Suprapubic skin (tissue), 3 donors: ENCODE measurements around the gene LRRTM1.

ENCODE experiments used
- CTCF ChIP-seq, 2 donors: fragments of 200-600 bp in 1 of 2; fragments of 450-650 bp in 1 of 2; sonication (generic) in 1 of 2; IDR thresholded peaks; one replicate each; pipeline ENCODE4 v1.5.1; 2016 to 2019; ENCODE audit warnings: antibody characterized with exemption in 2 of 2, mild to moderate bottlenecking in 1 of 2, moderate library complexity in 1 of 2
- EP300 ChIP-seq: sonication (generic); formaldehyde crosslinking; IDR thresholded peaks from one replicate; pipeline ENCODE4 v1.6.1; 2017; ENCODE audit warnings: antibody characterized with exemption
- POLR2A ChIP-seq, 2 donors: fragments of 450-650 bp; IDR thresholded peaks; one replicate each; pipeline ENCODE4 v1.6.1; 2017; ENCODE audit warnings: antibody characterized with exemption in 2 of 2, mild to moderate bottlenecking in 2 of 2, moderate library complexity in 2 of 2

DNA sequence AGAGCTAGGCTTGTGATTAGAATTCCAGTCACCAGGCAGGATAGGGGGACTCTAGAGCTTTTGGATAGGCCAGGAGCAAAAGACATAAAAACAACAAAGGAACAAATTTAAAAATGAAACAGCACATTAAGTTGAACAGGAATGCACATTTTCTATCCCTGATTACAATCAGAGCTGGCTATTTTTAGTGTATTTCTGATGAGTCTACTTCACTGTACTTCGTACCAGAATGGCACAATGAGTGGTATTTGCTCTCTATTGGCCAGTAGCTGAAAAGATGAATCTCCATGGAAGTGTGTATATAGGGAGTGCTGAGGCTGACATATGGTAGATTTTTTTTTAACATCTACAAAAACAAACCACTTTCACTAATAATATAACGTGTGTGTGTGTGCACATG, 34.2 kb upstream of the LRRTM1 start:
- TF ChIP-seq CTCF (IDR thresholded peaks at IDR 0.05) (no peak), EP300 (no peak), POLR2A (IDR thresholded peaks at IDR 0.05) (no peak)
